Measurements from ENCODE around the gene PACRGL. TPM values are rescaled to one million over a fixed set of nuclear protein-coding genes. Genes with fewer than 3 reads are reported as not detected.

The PACRGL gene
- total RNA-seq, 2 experiments from 2014 or later: 10.8 to 11.0 TPM

DNA sequence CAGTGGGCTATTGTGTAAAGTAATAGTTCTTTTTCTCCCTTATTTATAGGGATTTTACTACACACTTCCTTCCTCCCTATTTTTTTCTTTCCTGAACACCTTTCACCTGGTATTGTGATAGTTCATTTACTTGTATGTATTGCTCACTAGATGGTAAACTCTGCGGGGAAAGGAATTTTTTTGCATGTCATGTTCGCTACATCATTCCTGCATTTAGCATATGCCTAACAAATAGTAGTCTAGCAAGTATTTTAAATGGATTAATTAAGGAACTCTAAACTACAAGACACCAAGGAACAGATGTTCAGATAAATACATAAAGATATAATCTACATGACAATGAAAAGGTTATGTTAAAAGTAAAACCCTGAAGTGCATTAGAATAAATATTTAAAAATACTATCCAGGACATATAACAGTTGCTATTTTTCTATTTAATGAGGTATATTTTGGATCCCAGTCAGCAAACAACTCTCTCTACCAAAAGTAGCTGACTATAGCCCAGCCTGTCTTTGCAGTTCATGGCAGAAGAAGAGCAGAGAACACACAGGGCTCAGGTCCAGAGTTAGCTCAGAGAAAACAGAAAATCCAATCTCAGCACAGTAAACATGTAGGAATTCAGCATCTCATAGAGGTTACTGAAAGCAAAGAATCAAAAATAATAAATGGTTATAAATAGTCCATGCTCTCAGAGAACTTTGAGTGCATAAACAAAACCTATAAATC, 87.8 kb downstream of the PACRGL start:
- Mint-ChIP-seq H3K36me3 (ENCODE audit: low read depth) (no peaks in the 10 kb centered on the region), H3K9me3 (ENCODE audit: low read depth) (peaks cover 4% of the 10 kb centered on the region), H3K4me3 (no peak overlapping the region), H3K27me3 (peaks cover 4% of the 10 kb centered on the region), H3K27ac (no peak overlapping the region), H3K4me1 (no peaks in the 10 kb centered on the region)
- ATAC-seq (no peak), DNase-seq (no peak)
- ChIA-PET CTCF (no interaction called here), POLR2A (no interaction called here)
- intact Hi-C loops (cut with DNase I, micrococcal nuclease): no loop called here

Data from activated CD4-positive, alpha-beta T cell treated with anti-CD3 and anti-CD28 coated beads for 36 hours (primary cell).